Uterus (tissue), 4 donors: ENCODE results near the gene GDPD1. TPM values are rescaled to one million over a fixed set of nuclear protein-coding genes. Genes with fewer than 3 reads are reported as not detected.
"Not testable (repeated sequence)": the region's sequence is repeated elsewhere in the genome, so short reads cannot be mapped to it uniquely, and the experiment has no call there.

Experiments
- DNase-seq, 2 donors: peaks; one replicate each; pipeline ENCODE4 v3.0.0-alpha.2; 2019 to 2020
- H3K27ac ChIP-seq, 2 donors: fragments of 200-600 bp; sonication (generic); 1 replicate in 1 of 2; 2 replicates in 1 of 2; pipeline ENCODE4 v1.5.1; 2016 to 2018
- H3K27me3 ChIP-seq, 2 donors: fragments of 200-600 bp; sonication (generic); one replicate each; pipeline ENCODE4 v1.5.1; 2018 to 2019; ENCODE audit warnings: control low read depth in 1 of 2
- H3K36me3 ChIP-seq, 2 donors: fragments of 200-600 bp; sonication (generic); one replicate each; pipeline ENCODE4 v1.5.1; 2019; ENCODE audit warnings: control low read depth in 1 of 2
- H3K4me1 ChIP-seq, 2 donors: fragments of 200-600 bp; sonication (generic); one replicate each; pipeline ENCODE4 v1.5.1; 2018 to 2019; ENCODE audit warnings: control low read depth in 1 of 2
- H3K4me3 ChIP-seq, 2 donors: fragments of 200-600 bp; sonication (generic); 1 replicate in 1 of 2; 2 replicates in 1 of 2; pipeline ENCODE4 v1.5.1; 2018 to 2019; ENCODE audit warnings: mild to moderate bottlenecking in 1 of 2
- H3K9me3 ChIP-seq, 2 donors: fragments of 200-600 bp; sonication (generic); one replicate each; pipeline ENCODE4 v1.5.1; 2019; ENCODE audit warnings: control low read depth in 1 of 2
- CTCF ChIP-seq, 4 experiments: fragments of 200-600 bp in 2 of 4; fragments of 450-650 bp in 2 of 4; sonication (generic) in 2 of 4; IDR thresholded peaks; one replicate each; pipeline ENCODE4 v1.5.1; 2016 to 2019; ENCODE audit warnings: antibody characterized with exemption in 4 of 4, mild to moderate bottlenecking in 2 of 4, moderate library complexity in 1 of 4
- POLR2A ChIP-seq, 2 donors: fragments of 450-650 bp; IDR thresholded peaks; one replicate each; pipeline ENCODE4 v1.6.1; 2016; ENCODE audit warnings: antibody characterized with exemption in 2 of 2, mild to moderate bottlenecking in 1 of 2, moderate library complexity in 1 of 2
- intact Hi-C: fragments of 100-400 bp; cut with DNase I; formaldehyde crosslinking; loops from one replicate; pipeline ENCODE4 v1.15.1; 2023; ENCODE audit warnings: low total_unique reads
- small RNA-seq: library from RNA; depleted of rRNA; stranded (forward); fragments of <200 nt; gene quantifications from one replicate; pipeline ENCODE3, GENCODE V24; 2016
- total RNA-seq, 4 donors: library from RNA; depleted of rRNA in 3 of 4; stranded (reverse); fragments of >200 nt in 3 of 4; gene quantifications; one replicate each; pipeline versions ENCODE4 v1.1.0 to v1.2.4, GENCODE V29; 2014 to 2023
- donor health status: DM: yes; HTN: yes; CAD: no.

GDPD1 gene
- total RNA-seq, 4 donors from 2014 or later: 0.51 to 1.9 (median 1.2) TPM

- intact Hi-C loops: no loop called here
- no peak overlapping the region for H3K4me3 ChIP-seq
- H3K27ac ChIP-seq: no peak overlapping the region
- H3K4me1 ChIP-seq: no peaks in the 10 kb centered on the region
- H3K9me3 ChIP-seq: no peaks in the 10 kb centered on the region
- H3K27me3 ChIP-seq: no peaks in the 10 kb centered on the region
- no peaks in the 10 kb centered on the region for H3K36me3 ChIP-seq
- no peak for TF ChIP-seq CTCF (IDR thresholded peaks at IDR 0.05)
- TF ChIP-seq POLR2A (IDR thresholded peaks at IDR 0.05): no peak
- no peak for DNase-seq
Observed at GRCh38 chr17:59310263-59310920, 90.1 kb downstream of the GDPD1 start.

GRCh38 chr17:59311051-59311468 is 90.7 kb downstream of the GDPD1 start:
- no peak overlapping the region for H3K27ac ChIP-seq
- H3K4me1 ChIP-seq: no peaks in the 10 kb centered on the region
- intact Hi-C loops: no loop called here
- no peaks in the 10 kb centered on the region for H3K9me3 ChIP-seq
- no peaks in the 10 kb centered on the region for H3K36me3 ChIP-seq
- no peaks in the 10 kb centered on the region for H3K27me3 ChIP-seq
- peak; percentile 74 to 96 (median 84) for TF ChIP-seq CTCF (IDR thresholded peaks at IDR 0.05)
- TF ChIP-seq POLR2A (IDR thresholded peaks at IDR 0.05): no peak
- no peak overlapping the region for H3K4me3 ChIP-seq
- DNase-seq: peak; percentile 21 to 38

GRCh38 chr17:59311521-59311920 is 91.2 kb downstream of the GDPD1 start:
- H3K27ac ChIP-seq, H3K4me3 ChIP-seq, intact Hi-C loops, DNase-seq, H3K27me3 ChIP-seq, H3K4me1 ChIP-seq, H3K9me3 ChIP-seq, H3K36me3 ChIP-seq: not testable (repeated sequence)

GRCh38 chr17:59315866-59316265 is 95.6 kb downstream of the GDPD1 start:
- Histone ChIP-seq H3K9me3 (no peaks in the 10 kb centered on the region), H3K27ac (no peak overlapping the region), H3K36me3 (no peaks in the 10 kb centered on the region), H3K4me1 (no peaks in the 10 kb centered on the region), H3K27me3 (no peaks in the 10 kb centered on the region), H3K4me3 (no peak overlapping the region)
- TF ChIP-seq CTCF (IDR thresholded peaks at IDR 0.05): no peak
- TF ChIP-seq POLR2A (IDR thresholded peaks at IDR 0.05): no peak
- intact Hi-C loops: loop anchor here (5.0 kb wide), 1 partner anchor 126 kb away; no protein-coding TSS in a partner anchor
- DNase-seq: no peak

Small RNAs within 50 kb of the gene (small RNA-seq; reads per million reads assigned to genes)
- not detected for gene RF00019
- not detected for gene SNRPGP17

Other genes starting within 250 kb of the GDPD1 start
- gene TRIM37, start 113.6 kb upstream of the GDPD1 start, total RNA-seq: 10 to 100 TPM in 3 of 4 donors, 1 to 10 TPM in 1; 5.0 to 38.9 (median 21.4) TPM
- 10 to 100 TPM; 20.6 to 99.8 (median 33.0) TPM for gene SKA2, start 65.3 kb upstream of the GDPD1 start, total RNA-seq
- gene PRR11, start 64.8 kb upstream of the GDPD1 start, total RNA-seq: 1 to 10 TPM in 2 of 4 donors, under 1 TPM in 1, not detected in 1; 0.26 to 5.5 (median 1.6) TPM
- 10 to 100 TPM in 3 of 4 donors, 1 to 10 TPM in 1; 2.6 to 22.2 (median 13.1) TPM for gene SMG8, start 10.5 kb upstream of the GDPD1 start, total RNA-seq
- 10 to 100 TPM; 21.2 to 91.7 (median 25.0) TPM for gene YPEL2, start 111.1 kb downstream of the GDPD1 start, total RNA-seq